MCF 10A (cell line): ENCODE results near the gene PDE1C. TPM values are rescaled to one million over a fixed set of nuclear protein-coding genes. Genes with fewer than 3 reads are reported as not detected.

ENCODE experiments used
- BruUV-seq: library from RNA; stranded (reverse); fragments of 400-500 nt; replicated peaks from 2 replicates; lab custom pipeline; 2021; lab: Mats Ljungman, UMichigan
- CTCF ChIA-PET: fragments of 300-600 bp; sonication (Branson Sonifier 250); formaldehyde crosslinking; extraction: SDS; loops from one replicate; lab custom pipeline; 2021; ENCODE audit warnings: antibody characterized with exemption, inconsistent platforms; lab: Yijun Ruan, JAX
- POLR2A ChIA-PET: fragments of 300-600, 350-650 bp; sonication (Branson Sonifier 250); formaldehyde crosslinking; extraction: SDS; loops from one replicate; lab custom pipeline; 2020; ENCODE audit warnings: antibody characterized with exemption, inconsistent platforms; lab: Yijun Ruan, JAX
- DNase-seq: peaks from one replicate; pipeline ENCODE4 v3.0.0-alpha.2; 2018; ENCODE audit not compliant: unreplicated experiment
- H3K27ac Mint-ChIP-seq: one replicate; pipeline ENCODE4 v1.8.0; 2022; ENCODE audit warnings: mild to moderate bottlenecking, low read depth, mixed read lengths; ENCODE audit not compliant: unreplicated experiment
- H3K27me3 Mint-ChIP-seq: one replicate; pipeline ENCODE4 v1.8.0; 2022; ENCODE audit warnings: mixed read lengths; ENCODE audit not compliant: insufficient read depth, unreplicated experiment
- H3K36me3 Mint-ChIP-seq: one replicate; pipeline ENCODE4 v1.8.0; 2022; ENCODE audit warnings: mild to moderate bottlenecking, moderate library complexity, mixed read lengths; ENCODE audit not compliant: insufficient read depth, unreplicated experiment
- H3K4me1 Mint-ChIP-seq: one replicate; pipeline ENCODE4 v1.8.0; 2022; ENCODE audit warnings: mixed read lengths; ENCODE audit not compliant: insufficient read depth, unreplicated experiment
- H3K4me3 Mint-ChIP-seq: one replicate; pipeline ENCODE4 v1.8.0; 2022; ENCODE audit warnings: mild to moderate bottlenecking, moderate library complexity, mixed read lengths; ENCODE audit not compliant: unreplicated experiment
- H3K9me3 Mint-ChIP-seq: one replicate; pipeline ENCODE4 v1.8.0; 2022; ENCODE audit warnings: mixed read lengths; ENCODE audit not compliant: unreplicated experiment
- CTCF ChIP-seq: fragments of 200-600 bp; IDR thresholded peaks from one replicate; pipeline ENCODE4 v1.8.0; 2022; ENCODE audit warnings: antibody characterized with exemption, mild to moderate bottlenecking; ENCODE audit not compliant: unreplicated experiment
- intact Hi-C: fragments of 100-400 bp; cut with micrococcal nuclease; formaldehyde crosslinking; loops from 2 replicates; pipeline ENCODE4 v1.14.1; 2022
- total RNA-seq: library from RNA; stranded (reverse); gene quantifications from 2 replicates; pipeline ENCODE4 v1.2.3, GENCODE V29; 2022

Gene PDE1C
- total RNA-seq, 1 experiment from 2014 or later: 0.14 TPM

- Mint-ChIP-seq H3K27me3 (no peaks in the 10 kb centered on the region), H3K4me3 (no peak overlapping the region), H3K9me3 (no peaks in the 10 kb centered on the region), H3K27ac (no peak overlapping the region), H3K36me3 (no peaks in the 10 kb centered on the region), H3K4me1 (no peaks in the 10 kb centered on the region)
- intact Hi-C loops: no loop called here
- DNase-seq: no peak
- BruUV-seq: no TSS peak
- TF ChIP-seq CTCF: no peak
- CTCF ChIA-PET: no interaction called here
- POLR2A ChIA-PET: no interaction called here
Measured at GRCh38 chr7:31828520-31828919, 241.7 kb downstream of the PDE1C start.

GRCh38 chr7:31825576-31825975 lies 244.6 kb downstream of the PDE1C start:
- no peak for TF ChIP-seq CTCF
- BruUV-seq: no TSS peak
- no peak for DNase-seq
- POLR2A ChIA-PET: no interaction called here
- no peaks in the 10 kb centered on the region for H3K9me3 Mint-ChIP-seq
- H3K27me3 Mint-ChIP-seq: no peaks in the 10 kb centered on the region
- no peak overlapping the region for H3K4me3 Mint-ChIP-seq
- intact Hi-C loops: no loop called here
- no peak overlapping the region for H3K27ac Mint-ChIP-seq
- no peaks in the 10 kb centered on the region for H3K36me3 Mint-ChIP-seq
- CTCF ChIA-PET: interaction anchor here (0.8 to 1.3 kb wide), 2 partner anchors 10 to 341 kb away, joined by 3 to 6 read pairs; no protein-coding TSS in a partner anchor
- H3K4me1 Mint-ChIP-seq: no peaks in the 10 kb centered on the region

GRCh38 chr7:31819031-31819430 lies 251.2 kb downstream of the PDE1C start:
- Mint-ChIP-seq H3K36me3 (peaks cover 6% of the 10 kb centered on the region), H3K27ac (no peak overlapping the region), H3K4me3 (no peak overlapping the region), H3K9me3 (no peaks in the 10 kb centered on the region), H3K27me3 (no peaks in the 10 kb centered on the region), H3K4me1 (no peaks in the 10 kb centered on the region)
- no peak for TF ChIP-seq CTCF
- CTCF ChIA-PET: interaction anchor here (1.0 kb wide), 1 partner anchor 75 kb away, joined by 3 read pairs; no protein-coding TSS in a partner anchor
- BruUV-seq: no TSS peak
- POLR2A ChIA-PET: no interaction called here
- DNase-seq: no peak
- intact Hi-C loops: no loop called here

GRCh38 chr7:31816810-31817209 lies 253.4 kb downstream of the PDE1C start:
- no peak overlapping the region for H3K4me3 Mint-ChIP-seq
- H3K27ac Mint-ChIP-seq: no peak overlapping the region
- DNase-seq: no peak
- H3K36me3 Mint-ChIP-seq: peaks cover 6% of the 10 kb centered on the region
- H3K4me1 Mint-ChIP-seq: no peaks in the 10 kb centered on the region
- ChIA-PET POLR2A (no interaction called here), CTCF (interaction anchor here (1.9 to 6.3 kb wide), 2 partner anchors 348 to 394 kb away, joined by 4 to 23 read pairs; no protein-coding TSS in a partner anchor)
- no peaks in the 10 kb centered on the region for H3K9me3 Mint-ChIP-seq
- no TSS peak for BruUV-seq
- TF ChIP-seq CTCF: no peak
- intact Hi-C loops: no loop called here
- no peaks in the 10 kb centered on the region for H3K27me3 Mint-ChIP-seq
